Measurements from ENCODE around the gene TRAF5.

DNA sequence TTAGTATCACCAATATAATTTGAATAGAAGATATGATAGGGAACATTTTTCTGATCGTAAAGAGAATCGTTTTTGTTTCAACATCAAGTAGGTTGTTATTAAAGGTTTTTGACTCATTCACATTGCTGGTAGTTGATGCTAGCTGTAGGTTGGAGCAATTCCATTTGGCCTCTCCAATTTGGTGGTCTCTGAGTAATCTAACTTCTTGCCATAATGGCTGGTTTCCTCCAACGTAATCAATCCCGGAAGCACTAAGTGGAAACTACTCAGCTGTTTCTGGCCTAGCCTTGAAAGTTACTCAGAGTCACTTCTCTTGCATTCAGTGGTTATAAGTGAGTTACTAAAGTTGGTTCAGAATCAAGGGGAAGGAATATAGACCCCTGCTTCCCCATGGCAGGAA, 41.4 kb upstream of the TRAF5 start:
- TF ChIP-seq CTCF (IDR thresholded peaks at IDR 0.05) (no peak), ZFX (IDR thresholded peaks at IDR 0.05; ENCODE audit: borderline replicate concordance) (no peak)
